Hepatocyte (in vitro differentiated cells): ENCODE data around the gene DCAF10. TPM values are rescaled to one million over a fixed set of nuclear protein-coding genes. Genes with fewer than 3 reads are reported as not detected.

Experiments used
- DNase-seq: peaks from one replicate; pipeline ENCODE4 v3.0.0-alpha.2; 2016; ENCODE audit warnings: low spot score
- H2AFZ ChIP-seq: fragments of 200-600 bp; sonication (generic); 2 replicates; pipeline ENCODE4 v1.6.0; 2016; ENCODE audit warnings: antibody characterized with exemption, mild to moderate bottlenecking
- H3K27ac ChIP-seq: fragments of 200-600 bp; sonication (generic); 2 replicates; pipeline ENCODE4 v1.5.1; 2016; ENCODE audit warnings: mild to moderate bottlenecking
- H3K27me3 ChIP-seq: fragments of 200-600 bp; sonication (generic); 2 replicates; pipeline ENCODE4 v1.6.1; 2016
- H3K36me3 ChIP-seq: fragments of 200-600 bp; sonication (generic); replicated peaks from 2 replicates; pipeline ENCODE4 v1.5.1; 2016; ENCODE audit warnings: low read depth; ENCODE audit not compliant: insufficient read depth
- H3K4me1 ChIP-seq: fragments of 200-600 bp; sonication (generic); 2 replicates; pipeline ENCODE4 v1.5.1; 2016; ENCODE audit warnings: mild to moderate bottlenecking, moderate library complexity; ENCODE audit not compliant: insufficient read depth
- H3K4me2 ChIP-seq: fragments of 200-600 bp; sonication (generic); 2 replicates; pipeline ENCODE4 v1.6.0; 2016
- H3K4me3 ChIP-seq: fragments of 200-600 bp; sonication (generic); 2 replicates; pipeline ENCODE4 v1.5.1; 2016; ENCODE audit warnings: mild to moderate bottlenecking
- H3K79me2 ChIP-seq: fragments of 200-600 bp; sonication (generic); 2 replicates; pipeline ENCODE4 v1.6.0; 2017; ENCODE audit warnings: mild to moderate bottlenecking
- H3K9me2 ChIP-seq: fragments of 200-600 bp; sonication (generic); replicated peaks from 2 replicates; pipeline ENCODE4 v1.6.0; 2017; ENCODE audit warnings: mild to moderate bottlenecking; ENCODE audit not compliant: insufficient read depth
- H3K9me3 ChIP-seq: fragments of 200-600 bp; sonication (generic); 2 replicates; pipeline ENCODE4 v1.5.1; 2016; ENCODE audit warnings: low read depth, mild to moderate bottlenecking
- H4K20me1 ChIP-seq: fragments of 200-600 bp; sonication (generic); 2 replicates; pipeline ENCODE4 v1.6.0; 2016; ENCODE audit warnings: mild to moderate bottlenecking; ENCODE audit not compliant: insufficient read depth, poor library complexity, severe bottlenecking
- CTCF ChIP-seq: fragments of 200-600 bp; sonication (generic); IDR thresholded peaks from 2 replicates; pipeline ENCODE4 v1.5.1; 2016; ENCODE audit warnings: antibody characterized with exemption, mild to moderate bottlenecking; ENCODE audit not compliant: poor library complexity
- EZH2 ChIP-seq: fragments of 200-600 bp; sonication (generic); IDR thresholded peaks from 2 replicates; pipeline ENCODE4 v1.6.1; 2016; ENCODE audit warnings: antibody characterized with exemption, mild to moderate bottlenecking, borderline replicate concordance
- EZH2phosphoT487 ChIP-seq: fragments of 200-600 bp; sonication (generic); IDR thresholded peaks from one replicate; pipeline ENCODE4 v1.6.1; 2018; ENCODE audit warnings: antibody characterized with exemption, mild to moderate bottlenecking, low read depth, moderate library complexity; ENCODE audit not compliant: unreplicated experiment, severe bottlenecking
- WGBS: methylation state at CpG from one replicate; pipeline ENCODE4 v1.1.6; 2016; ENCODE audit warnings: low lambda C conversion rate; ENCODE audit errors: missing lambda C conversion rate; 5-methylcytosine and 5-hydroxymethylcytosine counted together
- polyA plus RNA-seq: library from polyadenylated mRNA; unstranded; fragments of >200 nt; fragmentation: Nextera tagmentation; extraction: Ambion mirVana; gene quantifications from 2 replicates; pipeline ENCODE4 v1.2.1, GENCODE V29; 2016
- total RNA-seq: library from RNA; depleted of rRNA; stranded (reverse); fragments of >200 nt; gene quantifications from 2 replicates; pipeline ENCODE4 v1.2.3, GENCODE V29; 2014

DCAF10 gene
- total and polyA plus RNA-seq, 2 experiments from 2014 or later, result 23.9 to 29.2 TPM

GRCh38 chr9:37911271-37911681 is 110.7 kb downstream of the DCAF10 start:
- Histone ChIP-seq H3K4me2 (no peak overlapping the region), H3K4me3 (no peak overlapping the region), H3K4me1 (no peaks in the 10 kb centered on the region), H3K36me3 (no peaks in the 10 kb centered on the region), H3K79me2 (no peaks in the 10 kb centered on the region), H4K20me1 (no peaks in the 10 kb centered on the region), H3K9me3 (no peaks in the 10 kb centered on the region), H2AFZ (no peak overlapping the region), H3K9me2 (no peaks in the 10 kb centered on the region), H3K27ac (no peak overlapping the region), H3K27me3 (no peaks in the 10 kb centered on the region)
- TF ChIP-seq EZH2phosphoT487 (no peak), EZH2 (no peak), CTCF (no peak)
- DNase-seq, result no peak
- 77% methylated on average over 6 of the region's 6 CpGs for WGBS

- Histone ChIP-seq H3K27me3 (no peaks in the 10 kb centered on the region), H3K4me1 (peaks cover 8% of the 10 kb centered on the region), H3K27ac (no peak overlapping the region), H4K20me1 (no peaks in the 10 kb centered on the region), H3K4me2 (no peak overlapping the region), H3K79me2 (no peaks in the 10 kb centered on the region), H3K4me3 (no peak overlapping the region), H2AFZ (no peak overlapping the region), H3K9me3 (no peaks in the 10 kb centered on the region), H3K36me3 (no peaks in the 10 kb centered on the region), H3K9me2 (no peaks in the 10 kb centered on the region)
- no peak for TF ChIP-seq EZH2phosphoT487
- TF ChIP-seq CTCF, result peak; percentile 97
- DNase-seq, result peak; percentile 89
- WGBS, result 63% methylated on average over 11 of the region's 11 CpGs
Measured at GRCh38 chr9:37913480-37914153, 113.0 kb downstream of the DCAF10 start.

GRCh38 chr9:37914154-37914551 is 113.6 kb downstream of the DCAF10 start:
- Histone ChIP-seq H3K79me2 (no peaks in the 10 kb centered on the region), H3K27me3 (no peaks in the 10 kb centered on the region), H4K20me1 (no peaks in the 10 kb centered on the region), H3K27ac (no peak overlapping the region), H3K36me3 (no peaks in the 10 kb centered on the region), H2AFZ (no peak overlapping the region), H3K4me2 (no peak overlapping the region), H3K9me3 (no peaks in the 10 kb centered on the region), H3K4me1 (peaks cover 8% of the 10 kb centered on the region), H3K9me2 (no peaks in the 10 kb centered on the region), H3K4me3 (no peak overlapping the region)
- no peak for DNase-seq
- no peak for TF ChIP-seq CTCF
- TF ChIP-seq EZH2phosphoT487, result no peak
- no peak for TF ChIP-seq EZH2
- WGBS, result 92% methylated on average over 8 of the region's 8 CpGs
